ENCODE results near the gene ARID5A.

DNA sequence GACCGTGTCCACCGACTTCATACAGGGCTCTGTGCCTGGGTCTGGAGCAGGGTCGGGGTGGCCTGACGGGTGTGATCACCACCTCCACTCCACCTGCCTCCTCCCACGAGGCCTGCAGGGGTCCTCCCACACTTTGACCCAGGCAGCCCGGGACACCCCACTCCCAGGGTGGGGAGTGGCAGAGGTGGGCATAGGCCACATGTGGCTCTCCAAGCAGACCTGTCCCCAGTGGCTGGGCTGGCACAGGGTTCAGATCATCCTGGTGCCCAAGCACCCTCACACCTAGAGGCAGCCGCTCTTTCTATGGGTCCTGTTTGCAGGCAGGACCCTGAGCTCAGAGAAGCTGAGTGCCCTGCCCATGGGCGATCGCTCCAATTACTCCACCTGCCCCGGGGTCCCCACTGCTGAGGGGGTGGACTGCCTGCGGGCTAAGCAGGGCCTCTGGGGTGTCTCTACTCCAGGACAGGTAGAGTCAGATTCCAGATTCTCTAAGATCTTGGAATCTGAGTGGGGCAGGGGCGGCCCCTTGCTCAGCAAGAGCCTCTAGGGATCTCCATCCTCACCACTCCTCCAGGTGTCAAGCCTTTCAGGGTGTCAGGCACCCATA is 32.8 kb upstream of the ARID5A start:
- TF ChIP-seq, protein P1, sequence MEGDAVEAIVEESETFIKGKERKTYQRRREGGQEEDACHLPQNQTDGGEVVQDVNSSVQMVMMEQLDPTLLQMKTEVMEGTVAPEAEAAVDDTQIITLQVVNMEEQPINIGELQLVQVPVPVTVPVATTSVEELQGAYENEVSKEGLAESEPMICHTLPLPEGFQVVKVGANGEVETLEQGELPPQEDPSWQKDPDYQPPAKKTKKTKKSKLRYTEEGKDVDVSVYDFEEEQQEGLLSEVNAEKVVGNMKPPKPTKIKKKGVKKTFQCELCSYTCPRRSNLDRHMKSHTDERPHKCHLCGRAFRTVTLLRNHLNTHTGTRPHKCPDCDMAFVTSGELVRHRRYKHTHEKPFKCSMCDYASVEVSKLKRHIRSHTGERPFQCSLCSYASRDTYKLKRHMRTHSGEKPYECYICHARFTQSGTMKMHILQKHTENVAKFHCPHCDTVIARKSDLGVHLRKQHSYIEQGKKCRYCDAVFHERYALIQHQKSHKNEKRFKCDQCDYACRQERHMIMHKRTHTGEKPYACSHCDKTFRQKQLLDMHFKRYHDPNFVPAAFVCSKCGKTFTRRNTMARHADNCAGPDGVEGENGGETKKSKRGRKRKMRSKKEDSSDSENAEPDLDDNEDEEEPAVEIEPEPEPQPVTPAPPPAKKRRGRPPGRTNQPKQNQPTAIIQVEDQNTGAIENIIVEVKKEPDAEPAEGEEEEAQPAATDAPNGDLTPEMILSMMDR (IDR thresholded peaks at IDR 0.05): no peak
- TF ChIP-seq POLR2A (IDR thresholded peaks at IDR 0.05) (no peak), POLR2AphosphoS5 (IDR thresholded peaks at IDR 0.05) (no peak), EP300 (IDR thresholded peaks at IDR 0.05; ENCODE audit: low read depth) (no peak)
